H1 (cell line): ENCODE data around the gene GMNN. TPM values are rescaled to one million over a fixed set of nuclear protein-coding genes. Genes with fewer than 3 reads are reported as not detected.

Source experiments
- ASH2L ChIP-seq: fragments of 200-600, 300-600 bp; sonication (generic); IDR thresholded peaks from one replicate; pipeline ENCODE4 v1.7.1; 2017; ENCODE audit warnings: low read length
- CHD2 ChIP-seq: IDR thresholded peaks from 2 replicates; pipeline ENCODE4 v1.6.1; 2012; ENCODE audit warnings: low read length, improper control_type of control experiment
- EP300 ChIP-seq, 2 experiments: IDR thresholded peaks; 1 replicate in 1 of 2; 2 replicates in 1 of 2; pipeline ENCODE4 v1.6.1; 2011 to 2012; ENCODE audit warnings: low read depth in 2 of 2, low read length in 2 of 2, mild to moderate bottlenecking in 2 of 2, borderline replicate concordance in 1 of 2, inconsistent platforms in 1 of 2, moderate library complexity in 1 of 2
- KDM5A ChIP-seq: fragments of 200-600 bp; IDR thresholded peaks from 2 replicates; pipeline ENCODE4 v1.7.1; 2012; ENCODE audit warnings: mild to moderate bottlenecking, low read length, inconsistent platforms, mixed read lengths
- MAFK ChIP-seq: IDR thresholded peaks from 2 replicates; pipeline ENCODE4 v1.6.1; 2012; ENCODE audit warnings: low read depth, mild to moderate bottlenecking, improper control_type of control experiment, low read length
- NANOG ChIP-seq: IDR thresholded peaks from 2 replicates; pipeline ENCODE4 v1.6.1; 2011; ENCODE audit warnings: low read length, low read depth, mild to moderate bottlenecking, inconsistent platforms; ENCODE audit not compliant: insufficient read depth, poor library complexity, severe bottlenecking
- SAP30 ChIP-seq: fragments of 300-600 bp; sonication (generic); IDR thresholded peaks from 2 replicates; pipeline ENCODE4 v1.7.1; 2012; ENCODE audit warnings: low read length, moderate library complexity, mild to moderate bottlenecking, inconsistent platforms; ENCODE audit not compliant: insufficient read depth, insufficient replicate concordance
- TCF12 ChIP-seq: IDR thresholded peaks from 2 replicates; pipeline ENCODE4 v1.6.1; 2011; ENCODE audit warnings: low read depth, mild to moderate bottlenecking, low read length
- polyA plus RNA-seq, 7 experiments: library from polyadenylated mRNA; depleted of rRNA in 3 of 7; stranded (reverse) in 5 of 7; unstranded in 2 of 7; fragments of >200 nt in 5 of 7; fragments of 200-250 nt in 2 of 7; gene quantifications; 1 replicate in 5 of 7; 2 replicates in 1 of 7; 4 replicates in 1 of 7; pipeline versions ENCODE4 v1.2.1 to v1.2.3, GENCODE V29; 2011 to 2013; ENCODE audit warnings: missing spikeins in 2 of 7, mixed read lengths in 2 of 7
- total RNA-seq: library from RNA; stranded (reverse); fragmentation: NEBNext Ultra II Directional; extraction: Animal tissue kit (Norgen Biotek cat#: 25700); gene quantifications from 2 replicates; pipeline ENCODE4 v1.2.1, GENCODE V29; 2021

Gene GMNN
- total and polyA plus RNA-seq, 2 of the 8 experiments (the other 6 are each of a cell fraction or from before 2014, with no cell fraction given): 65.9 to 101 TPM

GRCh38 chr6:24809728-24810127, 35.0 kb downstream of the GMNN start (continued):
- TF ChIP-seq TCF12: no peak
- no peak for TF ChIP-seq MAFK
- TF ChIP-seq EP300 (IDR thresholded peaks at IDR 0.05; ENCODE audit: borderline replicate concordance in 1 of 2, low read depth in 2 of 2, low read length in 2 of 2): no peak
- TF ChIP-seq ASH2L: no peak
- no peak for TF ChIP-seq SAP30
- TF ChIP-seq CHD2: no peak
- TF ChIP-seq NANOG: no peak
- no peak for TF ChIP-seq KDM5A
- TF ChIP-seq, all 59 proteins: peak for 0
